Testis (tissue), 2 donors: ENCODE measurements around the gene CEACAM6.

ENCODE experiments used
- CTCF ChIP-seq, 3 experiments: fragments of 450-650 bp in 2 of 3; fragments of 200-600 bp in 1 of 3; sonication (generic) in 1 of 3; IDR thresholded peaks; one replicate each; pipeline ENCODE4 v1.5.1; 2016 to 2019; ENCODE audit warnings: antibody characterized with exemption in 3 of 3, mild to moderate bottlenecking in 2 of 3, moderate library complexity in 1 of 3
- POLR2A ChIP-seq: fragments of 450-650 bp; IDR thresholded peaks from one replicate; pipeline ENCODE4 v1.6.1; 2017; ENCODE audit warnings: antibody characterized with exemption, mild to moderate bottlenecking, moderate library complexity

GRCh38 chr19:41741244-41741554 is 14.1 kb upstream of the CEACAM6 start:
- TF ChIP-seq CTCF (IDR thresholded peaks at IDR 0.05): no peak
- no peak for TF ChIP-seq POLR2A
